NCI-H1694 treated with DMSO at 0.1 percent for 48 hours (cell line): ENCODE data around the gene PLCH1.

Experiments used
- DNase-seq: peaks from one replicate; lab custom pipeline; 2025; lab: John Stamatoyannopoulos, UW

The PLCH1 gene

GRCh38 chr3:155334914-155335723 lies 409.8 kb downstream of the PLCH1 start:
- DNase-seq, result no peak

GRCh38 chr3:155334215-155334913 lies 410.5 kb downstream of the PLCH1 start:
- DNase-seq, result no peak

- DNase-seq, result no peak
Observed at GRCh38 chr3:155332716-155333115, 412.2 kb downstream of the PLCH1 start.

GRCh38 chr3:155331078-155331477 lies 413.8 kb downstream of the PLCH1 start:
- DNase-seq, result no peak

GRCh38 chr3:155330370-155330769 lies 414.5 kb downstream of the PLCH1 start:
- DNase-seq, result no peak

- DNase-seq, result no peak
Observed at GRCh38 chr3:155329513-155330048, 415.3 kb downstream of the PLCH1 start.

GRCh38 chr3:155327871-155328270 lies 417.0 kb downstream of the PLCH1 start:
- no peak for DNase-seq

- DNase-seq, result no peak
Observed at GRCh38 chr3:155327430-155327829, 417.4 kb downstream of the PLCH1 start.

GRCh38 chr3:155326901-155327300 lies 418.0 kb downstream of the PLCH1 start:
- DNase-seq, result no peak

GRCh38 chr3:155326244-155326643 lies 418.6 kb downstream of the PLCH1 start:
- DNase-seq, result no peak
